ENCODE results near the gene TOR2A.
A peak's percentile ranks its signal among the peaks of the same experiment; 100 is the strongest.

The TOR2A gene

GRCh38 chr9:127744398-127745110 is 9.5 kb upstream of the TOR2A start:
- no peak for FAIRE-seq

GRCh38 chr9:127742435-127743088 is 7.5 kb upstream of the TOR2A start:
- no peak for DNase-seq (ENCODE audit: insufficient read length, low spot score)
- FAIRE-seq: no peak

More at GRCh38 chr9:127744398-127745110, 9.5 kb upstream of the TOR2A start:
- no peak for DNase-seq (ENCODE audit: insufficient read length, low spot score)

GRCh38 chr9:127741831-127742434 is 6.8 kb upstream of the TOR2A start:
- DNase-seq (ENCODE audit: insufficient read length, low spot score) (no peak), FAIRE-seq (no peak)

GRCh38 chr9:127739614-127740330 is 4.7 kb upstream of the TOR2A start:
- no peak for FAIRE-seq
- DNase-seq (ENCODE audit: insufficient read length, low spot score): no peak

GRCh38 chr9:127738666-127739065 is 3.6 kb upstream of the TOR2A start:
- DNase-seq (ENCODE audit: insufficient read length, low spot score) (no peak), FAIRE-seq (no peak)

- FAIRE-seq (no peak), DNase-seq (ENCODE audit: insufficient read length, low spot score) (no peak)
Measured at GRCh38 chr9:127735530-127736185, 564 bp upstream of the TOR2A start.

GRCh38 chr9:127734247-127734746 is 797 bp downstream of the TOR2A start:
- no peak for DNase-seq (ENCODE audit: insufficient read length, low spot score)
- no peak for FAIRE-seq

- no peak for DNase-seq (ENCODE audit: insufficient read length, low spot score)
Measured at GRCh38 chr9:127733614-127734013, 1.5 kb downstream of the TOR2A start.

GRCh38 chr9:127732444-127732843 is 2.6 kb downstream of the TOR2A start:
- FAIRE-seq (no peak), DNase-seq (ENCODE audit: insufficient read length, low spot score) (no peak)

More at GRCh38 chr9:127733614-127734013, 1.5 kb downstream of the TOR2A start:
- FAIRE-seq: no peak

- FAIRE-seq: no peak
- DNase-seq (ENCODE audit: insufficient read length, low spot score): no peak
Measured at GRCh38 chr9:127731938-127732337, 3.2 kb downstream of the TOR2A start.

GRCh38 chr9:127730799-127731410 is 4.2 kb downstream of the TOR2A start:
- DNase-seq (ENCODE audit: insufficient read length, low spot score): no peak
- FAIRE-seq: no peak

GRCh38 chr9:127730262-127730661 is 4.8 kb downstream of the TOR2A start:
- FAIRE-seq (no peak), DNase-seq (ENCODE audit: insufficient read length, low spot score) (no peak)

GRCh38 chr9:127729522-127730256 is 5.4 kb downstream of the TOR2A start:
- DNase-seq (ENCODE audit: insufficient read length, low spot score): no peak
- FAIRE-seq: no peak

- DNase-seq (ENCODE audit: insufficient read length, low spot score) (no peak), FAIRE-seq (no peak)
Measured at GRCh38 chr9:127728808-127729207, 6.3 kb downstream of the TOR2A start.

- no peak for FAIRE-seq
- DNase-seq (ENCODE audit: insufficient read length, low spot score): no peak
Measured at GRCh38 chr9:127726871-127727270, 8.2 kb downstream of the TOR2A start.

- no peak for DNase-seq (ENCODE audit: insufficient read length, low spot score)
- no peak for FAIRE-seq
Measured at GRCh38 chr9:127724012-127724411, 11.1 kb downstream of the TOR2A start.

GRCh38 chr9:127723444-127723843 is 11.7 kb downstream of the TOR2A start:
- peak; percentile 39 for DNase-seq (ENCODE audit: insufficient read length, low spot score)
- no peak for FAIRE-seq

GRCh38 chr9:127723013-127723412 is 12.1 kb downstream of the TOR2A start:
- DNase-seq (ENCODE audit: insufficient read length, low spot score) (no peak), FAIRE-seq (no peak)

- DNase-seq (ENCODE audit: insufficient read length, low spot score) (no peak), FAIRE-seq (no peak)
Measured at GRCh38 chr9:127722055-127722745, 12.9 kb downstream of the TOR2A start.

All from HTR-8/SVneo (cell line).